ENCODE data around the gene HOXA3. TPM values are rescaled to one million over a fixed set of nuclear protein-coding genes. Genes with fewer than 3 reads are reported as not detected.

Gene HOXA3
- total RNA-seq, 1 experiment from 2014 or later: not detected

DNA sequence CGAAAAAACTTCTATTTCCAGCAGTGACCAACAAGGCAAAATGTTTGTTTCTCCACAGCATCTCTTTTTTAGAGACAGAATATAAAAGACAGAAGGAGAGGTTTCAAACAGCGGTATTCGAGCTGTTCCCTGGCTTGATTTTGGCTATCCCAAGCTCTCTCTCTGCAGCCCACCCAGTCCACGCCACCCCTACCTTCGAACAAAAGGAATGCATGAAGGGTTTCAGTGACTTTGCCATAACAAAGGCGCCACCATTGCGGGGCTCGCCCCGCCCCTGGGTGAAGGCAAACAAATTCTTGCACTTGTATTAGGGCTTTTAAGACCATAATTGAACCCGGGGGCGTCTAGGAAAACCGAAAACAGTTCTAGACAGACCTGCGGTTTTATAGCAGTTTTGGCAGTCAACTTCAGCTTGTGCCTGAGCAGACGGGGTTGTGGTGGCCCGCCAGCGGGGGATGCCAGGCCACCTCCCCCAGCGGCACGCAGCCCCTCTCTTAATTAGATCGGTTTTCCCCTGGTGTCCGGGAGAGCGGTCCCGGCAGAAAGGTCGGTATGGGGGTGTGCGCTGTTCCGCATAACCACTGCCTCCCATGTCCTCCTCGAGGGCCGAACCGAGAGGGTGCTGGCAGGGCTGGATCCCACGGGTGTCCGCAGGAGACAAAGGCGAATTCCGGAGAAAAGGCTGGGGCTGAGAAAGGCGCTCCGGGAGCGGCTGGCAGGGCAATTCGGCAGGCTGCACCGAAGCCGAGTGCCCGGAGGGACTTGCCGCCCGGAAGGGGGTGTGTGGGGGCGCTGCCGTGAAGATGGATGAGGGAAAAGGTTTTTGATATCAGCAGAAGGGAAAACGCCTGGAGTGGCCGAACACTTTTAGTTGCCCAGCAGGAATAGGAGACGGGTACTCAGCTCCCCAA, 35.3 kb upstream of the HOXA3 start:
- no peak overlapping the region for H2AFZ ChIP-seq (ENCODE audit: low read length)
- H2BK5ac ChIP-seq (ENCODE audit: insufficient read length, low read length): no peak overlapping the region
- Mint-ChIP-seq H3K9me3 (peaks cover 1 to 14% of the 10 kb centered on the region in 2 experiments; a peak in 3 of 5 replicates), H3K4me1 (peaks cover 17 to 46% of the 10 kb centered on the region in 2 experiments), H3K36me3 (ENCODE audit: insufficient read depth in 1 of 3, low read depth in 3 of 3) (peaks cover 0 to 2% (median 0%) of the 10 kb centered on the region in 3 experiments; a peak in 3 of 7 replicates), H3K27ac (no peak overlapping the region), H3K4me3 (peak overlapping the region in 1 of 2 experiments; percentile 73; a peak in 1 of 5 replicates), H3K27me3 (ENCODE audit: low read depth) (peaks cover 100% of the 10 kb centered on the region)
- no peak overlapping the region for H4K91ac ChIP-seq (ENCODE audit: insufficient read length, low read depth, low read length)
- no peak overlapping the region for H3K14ac ChIP-seq (ENCODE audit: insufficient read depth, low read length)
- DNase-seq: peak; percentile 53
- no peak overlapping the region for H3K4me2 ChIP-seq (ENCODE audit: insufficient read depth, insufficient read length, low read length)
- H3K4me1 ChIP-seq (ENCODE audit: insufficient read depth, low read length): no peaks in the 10 kb centered on the region
- no CpG with 5 or more reads among the region's 46 CpGs for WGBS (ENCODE audit: extremely low coverage, insufficient read length, low lambda C conversion rate)
- no peak overlapping the region for H2BK120ac ChIP-seq (ENCODE audit: low read depth, low read length, poor library complexity, severe bottlenecking)
- no peak overlapping the region for H2BK20ac ChIP-seq (ENCODE audit: low read depth, low read length, poor library complexity, severe bottlenecking)
- H4K8ac ChIP-seq (replicated peaks; ENCODE audit: insufficient read length, low read depth, low read length): no peak overlapping the region
- TF ChIP-seq, protein P1, sequence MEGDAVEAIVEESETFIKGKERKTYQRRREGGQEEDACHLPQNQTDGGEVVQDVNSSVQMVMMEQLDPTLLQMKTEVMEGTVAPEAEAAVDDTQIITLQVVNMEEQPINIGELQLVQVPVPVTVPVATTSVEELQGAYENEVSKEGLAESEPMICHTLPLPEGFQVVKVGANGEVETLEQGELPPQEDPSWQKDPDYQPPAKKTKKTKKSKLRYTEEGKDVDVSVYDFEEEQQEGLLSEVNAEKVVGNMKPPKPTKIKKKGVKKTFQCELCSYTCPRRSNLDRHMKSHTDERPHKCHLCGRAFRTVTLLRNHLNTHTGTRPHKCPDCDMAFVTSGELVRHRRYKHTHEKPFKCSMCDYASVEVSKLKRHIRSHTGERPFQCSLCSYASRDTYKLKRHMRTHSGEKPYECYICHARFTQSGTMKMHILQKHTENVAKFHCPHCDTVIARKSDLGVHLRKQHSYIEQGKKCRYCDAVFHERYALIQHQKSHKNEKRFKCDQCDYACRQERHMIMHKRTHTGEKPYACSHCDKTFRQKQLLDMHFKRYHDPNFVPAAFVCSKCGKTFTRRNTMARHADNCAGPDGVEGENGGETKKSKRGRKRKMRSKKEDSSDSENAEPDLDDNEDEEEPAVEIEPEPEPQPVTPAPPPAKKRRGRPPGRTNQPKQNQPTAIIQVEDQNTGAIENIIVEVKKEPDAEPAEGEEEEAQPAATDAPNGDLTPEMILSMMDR (conservative IDR thresholded peaks at IDR 0.05): no peak
- no peaks in the 10 kb centered on the region for H3K79me2 ChIP-seq (ENCODE audit: insufficient read depth, low read length)
- H3K9ac ChIP-seq (ENCODE audit: extremely low read depth, insufficient read length, low read length): no peak overlapping the region
- H2BK15ac ChIP-seq (ENCODE audit: low read depth, low read length): no peak overlapping the region
- no peak overlapping the region for H2AK5ac ChIP-seq (ENCODE audit: insufficient read length, low read length)
- no peaks in the 10 kb centered on the region for H3K9me3 ChIP-seq (ENCODE audit: control insufficient read depth, low read depth, low read length)
- H3K4ac ChIP-seq (ENCODE audit: low read depth, low read length): no peak overlapping the region
- no peak overlapping the region for H3K23ac ChIP-seq (ENCODE audit: insufficient read length, low read depth, low read length)
- no peak overlapping the region for H4K5ac ChIP-seq (ENCODE audit: insufficient read length, low read depth, low read length)
- no peaks in the 10 kb centered on the region for H3K23me2 ChIP-seq (ENCODE audit: insufficient read length, low read depth, low read length, poor library complexity, severe bottlenecking)
- H4K20me1 ChIP-seq (ENCODE audit: control insufficient read depth, insufficient read depth, insufficient read length): no peaks in the 10 kb centered on the region
- no peak overlapping the region for H3K27ac ChIP-seq (ENCODE audit: insufficient read length, low read depth, low read length)
- no peak overlapping the region for H3T11ph ChIP-seq (ENCODE audit: low read length)
- no peak overlapping the region for H3K18ac ChIP-seq (ENCODE audit: insufficient read length, low read depth, low read length)
- no peak overlapping the region for H2BK12ac ChIP-seq (ENCODE audit: insufficient read length, low read depth, low read length)
- peaks cover 97% of the 10 kb centered on the region for H3K27me3 ChIP-seq (ENCODE audit: insufficient read depth, low read length)
- no peak overlapping the region for H3K56ac ChIP-seq (ENCODE audit: insufficient read length, low read depth, low read length)
- H3K79me1 ChIP-seq (ENCODE audit: insufficient read depth, low read depth, low read length, poor library complexity, severe bottlenecking): no peaks in the 10 kb centered on the region

Measured in H9 (cell line).